ENCODE data around the gene HDLBP.

HDLBP gene

DNA sequence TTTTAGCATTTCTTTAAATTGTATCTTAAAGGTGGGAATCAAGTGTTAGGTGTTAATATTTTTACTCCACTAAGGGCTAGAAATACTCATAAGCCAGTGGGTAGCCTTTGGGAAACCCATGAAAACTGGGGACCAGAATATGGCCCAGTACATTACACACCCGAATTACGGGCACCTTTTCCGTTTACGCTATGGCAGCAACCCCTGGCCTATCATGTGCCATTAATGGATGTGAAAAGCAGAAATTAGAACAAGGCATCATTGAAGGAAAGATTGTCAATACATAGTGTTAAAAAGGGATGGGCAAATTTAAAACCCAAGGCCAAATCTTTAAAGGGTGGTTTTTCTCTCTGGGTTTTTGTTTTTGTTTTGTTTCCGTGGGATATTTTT, 41.4 kb upstream of the HDLBP start:
- H3K9ac ChIP-seq (ENCODE audit: insufficient read length, low read depth): peak overlapping the region; percentile 97
- peak overlapping the region; percentile 90 for H3K4me3 ChIP-seq (ENCODE audit: insufficient read length, low read depth)
- peaks cover 26% of the 10 kb centered on the region for H3K36me3 ChIP-seq (ENCODE audit: insufficient read depth, insufficient read length, low read length)
- H3K9me3 ChIP-seq (ENCODE audit: insufficient read depth, low read length): no peaks in the 10 kb centered on the region
- H3K4me1 ChIP-seq (ENCODE audit: insufficient read depth, insufficient read length): peaks cover 9% of the 10 kb centered on the region
- no peak for TF ChIP-seq YY1 (IDR thresholded peaks at IDR 0.05; ENCODE audit: insufficient read depth, insufficient read length)
- TF ChIP-seq SUZ12 (IDR thresholded peaks at IDR 0.05; ENCODE audit: extremely low read depth, insufficient read depth, insufficient read length): no peak
- TF ChIP-seq ZNF274 (IDR thresholded peaks at IDR 0.05; ENCODE audit: low read depth, low read length): no peak
- no peak for DNase-seq (ENCODE audit: low read depth, low spot score)
- no peaks in the 10 kb centered on the region for H3K27me3 ChIP-seq (ENCODE audit: insufficient read depth, insufficient read length)

GRCh38 chr2:241355983-241356870, 40.8 kb upstream of the HDLBP start, which contains the start of gene FARP2:
Gene FARP2, plus strand, starts transcription at chr2:241356285. Its CDS starts 16,823 bp downstream, at chr2:241373108.
- no peaks in the 10 kb centered on the region for H3K27me3 ChIP-seq (ENCODE audit: insufficient read depth, insufficient read length)
- TF ChIP-seq ZNF274 (IDR thresholded peaks at IDR 0.05; ENCODE audit: low read depth, low read length) (no peak), YY1 (IDR thresholded peaks at IDR 0.05; ENCODE audit: insufficient read depth, insufficient read length) (no peak), SUZ12 (IDR thresholded peaks at IDR 0.05; ENCODE audit: extremely low read depth, insufficient read depth, insufficient read length) (no peak)
- peak within 1 kb of the TSS; percentile 97 for H3K9ac ChIP-seq (ENCODE audit: insufficient read length, low read depth)
- H3K36me3 ChIP-seq (ENCODE audit: insufficient read depth, insufficient read length, low read length): peaks cover 33% of the 10 kb centered on the region
- H3K4me1 ChIP-seq (ENCODE audit: insufficient read depth, insufficient read length): peaks cover 7% of the 10 kb centered on the region
- peak; percentile 97 for DNase-seq (ENCODE audit: low read depth, low spot score)
- H3K4me3 ChIP-seq (ENCODE audit: insufficient read length, low read depth): peak within 1 kb of the TSS; percentile 90
- H3K9me3 ChIP-seq (ENCODE audit: insufficient read depth, low read length): no peaks in the 10 kb centered on the region

DNA sequence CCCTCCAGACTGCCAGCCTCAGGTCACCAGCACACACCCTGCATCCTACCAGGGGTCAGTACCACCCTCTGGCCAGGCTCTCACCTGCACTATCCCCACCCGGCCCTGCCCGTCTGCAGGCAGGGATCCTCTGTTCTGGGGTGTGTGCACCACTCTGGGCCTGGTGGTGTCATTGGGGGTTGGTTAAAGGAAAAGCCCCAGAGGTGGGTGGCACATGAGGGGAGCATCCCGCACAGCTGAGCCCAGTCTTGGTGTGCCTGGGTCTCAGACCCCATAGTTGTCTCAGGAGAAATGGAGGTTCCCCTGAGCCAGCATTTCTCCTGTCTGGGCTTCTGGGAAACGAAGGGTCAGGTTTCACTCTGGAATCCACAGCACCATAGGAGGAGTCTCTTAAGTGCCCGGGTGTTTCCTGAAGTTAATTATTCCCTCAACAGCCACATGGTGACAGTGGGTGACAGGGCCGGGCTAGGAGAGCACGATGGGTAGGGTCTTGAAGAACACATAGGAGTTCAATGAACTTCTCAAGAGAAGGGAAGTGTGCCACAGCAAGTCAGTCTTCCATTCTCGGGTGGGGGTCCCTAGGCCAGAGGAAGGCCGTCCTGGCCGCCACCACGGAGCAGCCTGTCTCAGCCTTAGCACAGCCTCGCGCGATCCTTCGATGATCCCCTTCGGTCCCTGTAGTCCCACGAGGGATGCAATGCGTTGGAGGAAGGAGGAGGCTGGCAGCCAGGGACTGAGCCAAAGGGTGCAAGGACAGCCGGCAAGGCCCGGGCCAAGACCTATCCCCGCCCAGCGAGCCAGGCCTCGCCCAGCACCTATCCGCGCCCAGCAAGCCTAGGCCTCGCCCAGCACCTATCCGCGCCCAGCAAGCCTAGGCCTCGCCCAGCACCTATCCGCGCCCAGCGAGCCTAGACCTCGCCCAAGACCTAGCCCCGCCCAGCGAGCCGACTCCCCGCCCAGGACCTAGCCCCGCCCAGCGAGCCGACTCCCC, 39.5 kb upstream of the HDLBP start:
- Histone ChIP-seq H3K9ac (ENCODE audit: insufficient read length, low read depth) (peak overlapping the region; percentile 68), H3K9me3 (ENCODE audit: insufficient read depth, low read length) (no peaks in the 10 kb centered on the region), H3K4me1 (ENCODE audit: insufficient read depth, insufficient read length) (peaks cover 5% of the 10 kb centered on the region), H3K36me3 (ENCODE audit: insufficient read depth, insufficient read length, low read length) (peaks cover 46% of the 10 kb centered on the region), H3K27me3 (ENCODE audit: insufficient read depth, insufficient read length) (no peaks in the 10 kb centered on the region), H3K4me3 (ENCODE audit: insufficient read length, low read depth) (peak overlapping the region; percentile 47)
- DNase-seq (ENCODE audit: low read depth, low spot score): peak; percentile 76
- TF ChIP-seq ZNF274 (IDR thresholded peaks at IDR 0.05; ENCODE audit: low read depth, low read length): no peak
- no peak for TF ChIP-seq SUZ12 (IDR thresholded peaks at IDR 0.05; ENCODE audit: extremely low read depth, insufficient read depth, insufficient read length)
- TF ChIP-seq YY1 (IDR thresholded peaks at IDR 0.05; ENCODE audit: insufficient read depth, insufficient read length): no peak

DNA sequence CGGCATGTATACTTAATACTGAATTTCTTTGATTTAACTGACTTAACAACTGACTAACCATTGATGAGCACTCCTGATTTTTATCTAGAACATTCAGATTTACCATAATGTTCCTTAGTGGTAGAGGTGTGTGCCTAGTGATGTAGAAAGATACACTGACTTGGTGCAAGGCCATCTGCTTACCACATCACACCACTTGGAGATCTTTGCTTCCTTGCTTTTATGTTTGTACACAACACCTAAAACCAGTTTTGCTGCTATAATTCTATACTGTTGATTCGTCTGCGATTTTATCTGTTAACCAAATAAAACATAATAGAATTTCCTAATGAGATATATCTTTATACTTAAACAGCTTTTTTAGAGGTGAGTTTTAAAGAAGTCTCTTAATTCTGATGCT, 36.8 kb upstream of the HDLBP start:
- H3K9me3 ChIP-seq (ENCODE audit: insufficient read depth, low read length): no peaks in the 10 kb centered on the region
- DNase-seq (ENCODE audit: low read depth, low spot score): no peak
- no peak overlapping the region for H3K4me3 ChIP-seq (ENCODE audit: insufficient read length, low read depth)
- TF ChIP-seq SUZ12 (IDR thresholded peaks at IDR 0.05; ENCODE audit: extremely low read depth, insufficient read depth, insufficient read length) (no peak), ZNF274 (IDR thresholded peaks at IDR 0.05; ENCODE audit: low read depth, low read length) (no peak), YY1 (IDR thresholded peaks at IDR 0.05; ENCODE audit: insufficient read depth, insufficient read length) (no peak)
- H3K9ac ChIP-seq (ENCODE audit: insufficient read length, low read depth): no peak overlapping the region
- no peaks in the 10 kb centered on the region for H3K27me3 ChIP-seq (ENCODE audit: insufficient read depth, insufficient read length)
- H3K4me1 ChIP-seq (ENCODE audit: insufficient read depth, insufficient read length): peaks cover 3% of the 10 kb centered on the region
- peaks cover 69% of the 10 kb centered on the region for H3K36me3 ChIP-seq (ENCODE audit: insufficient read depth, insufficient read length, low read length)

DNA sequence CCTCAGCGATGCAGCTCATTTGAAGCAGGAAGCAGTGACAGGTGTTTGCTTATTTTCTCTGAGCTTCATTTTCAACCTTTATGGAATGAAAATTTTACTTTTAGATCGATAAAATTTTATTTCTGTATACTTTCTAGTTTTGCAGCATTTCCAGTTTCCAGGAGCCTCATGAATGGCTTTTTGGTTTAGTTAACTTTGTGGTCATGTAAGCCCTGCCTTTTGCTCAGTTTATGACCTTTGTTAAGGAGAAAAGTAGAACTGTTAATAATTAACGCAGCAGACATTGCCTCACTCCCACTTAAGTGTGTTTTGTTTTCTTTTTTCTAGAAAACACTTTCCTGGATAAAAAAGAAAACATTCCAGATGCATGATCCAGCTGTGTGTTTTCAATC, 36.2 kb upstream of the HDLBP start:
- no peaks in the 10 kb centered on the region for H3K27me3 ChIP-seq (ENCODE audit: insufficient read depth, insufficient read length)
- H3K4me1 ChIP-seq (ENCODE audit: insufficient read depth, insufficient read length): peaks cover 3% of the 10 kb centered on the region
- no peak overlapping the region for H3K4me3 ChIP-seq (ENCODE audit: insufficient read length, low read depth)
- no peak overlapping the region for H3K9ac ChIP-seq (ENCODE audit: insufficient read length, low read depth)
- no peaks in the 10 kb centered on the region for H3K9me3 ChIP-seq (ENCODE audit: insufficient read depth, low read length)
- DNase-seq (ENCODE audit: low read depth, low spot score): no peak
- TF ChIP-seq ZNF274 (IDR thresholded peaks at IDR 0.05; ENCODE audit: low read depth, low read length) (no peak), YY1 (IDR thresholded peaks at IDR 0.05; ENCODE audit: insufficient read depth, insufficient read length) (no peak), SUZ12 (IDR thresholded peaks at IDR 0.05; ENCODE audit: extremely low read depth, insufficient read depth, insufficient read length) (no peak)
- H3K36me3 ChIP-seq (ENCODE audit: insufficient read depth, insufficient read length, low read length): peaks cover 75% of the 10 kb centered on the region

DNA sequence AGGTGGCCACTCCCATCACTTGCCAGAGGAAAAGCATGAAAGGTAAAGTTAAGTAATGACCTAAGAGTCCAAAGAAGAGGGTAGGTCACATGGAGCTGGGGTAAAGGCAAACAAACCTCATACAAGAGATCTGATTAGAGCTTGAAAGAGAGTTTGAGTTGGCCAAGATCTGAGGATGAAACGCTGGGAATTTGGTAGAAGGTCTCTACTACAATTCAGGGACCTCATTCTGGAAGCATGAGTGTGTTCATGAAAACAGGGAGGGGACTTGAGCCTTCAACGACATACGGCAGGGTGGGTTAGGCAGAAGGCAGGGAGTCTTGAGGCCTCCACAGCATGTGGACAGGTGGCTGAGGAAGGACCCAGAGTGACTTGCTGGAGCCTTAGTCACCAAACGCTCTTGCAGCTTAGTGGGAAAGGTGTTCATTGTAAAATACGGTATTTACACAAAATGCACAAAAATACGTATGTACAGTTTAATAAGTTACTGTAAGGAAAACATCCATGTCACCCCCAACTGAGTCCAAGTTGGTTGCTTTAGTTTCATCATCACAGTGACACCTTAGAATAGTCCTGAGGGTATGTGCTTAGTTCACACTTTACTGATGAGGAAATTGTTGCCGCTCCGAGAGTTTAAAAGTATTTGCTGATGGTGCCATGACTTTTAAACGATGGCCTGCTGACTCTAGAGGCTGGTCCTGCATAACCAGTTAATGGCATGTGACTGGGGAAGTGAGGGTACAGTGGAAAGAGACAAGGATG, 35.6 kb upstream of the HDLBP start:
- H3K9me3 ChIP-seq (ENCODE audit: insufficient read depth, low read length): no peaks in the 10 kb centered on the region
- DNase-seq (ENCODE audit: low read depth, low spot score): no peak
- H3K27me3 ChIP-seq (ENCODE audit: insufficient read depth, insufficient read length): no peaks in the 10 kb centered on the region
- H3K36me3 ChIP-seq (ENCODE audit: insufficient read depth, insufficient read length, low read length): peaks cover 80% of the 10 kb centered on the region
- H3K4me1 ChIP-seq (ENCODE audit: insufficient read depth, insufficient read length): peaks cover 3% of the 10 kb centered on the region
- H3K9ac ChIP-seq (ENCODE audit: insufficient read length, low read depth): no peak overlapping the region
- TF ChIP-seq SUZ12 (IDR thresholded peaks at IDR 0.05; ENCODE audit: extremely low read depth, insufficient read depth, insufficient read length) (no peak), ZNF274 (IDR thresholded peaks at IDR 0.05; ENCODE audit: low read depth, low read length) (no peak), YY1 (IDR thresholded peaks at IDR 0.05; ENCODE audit: insufficient read depth, insufficient read length) (no peak)
- H3K4me3 ChIP-seq (ENCODE audit: insufficient read length, low read depth): no peak overlapping the region
